Measurements from ENCODE around the gene IL17RE.

DNA sequence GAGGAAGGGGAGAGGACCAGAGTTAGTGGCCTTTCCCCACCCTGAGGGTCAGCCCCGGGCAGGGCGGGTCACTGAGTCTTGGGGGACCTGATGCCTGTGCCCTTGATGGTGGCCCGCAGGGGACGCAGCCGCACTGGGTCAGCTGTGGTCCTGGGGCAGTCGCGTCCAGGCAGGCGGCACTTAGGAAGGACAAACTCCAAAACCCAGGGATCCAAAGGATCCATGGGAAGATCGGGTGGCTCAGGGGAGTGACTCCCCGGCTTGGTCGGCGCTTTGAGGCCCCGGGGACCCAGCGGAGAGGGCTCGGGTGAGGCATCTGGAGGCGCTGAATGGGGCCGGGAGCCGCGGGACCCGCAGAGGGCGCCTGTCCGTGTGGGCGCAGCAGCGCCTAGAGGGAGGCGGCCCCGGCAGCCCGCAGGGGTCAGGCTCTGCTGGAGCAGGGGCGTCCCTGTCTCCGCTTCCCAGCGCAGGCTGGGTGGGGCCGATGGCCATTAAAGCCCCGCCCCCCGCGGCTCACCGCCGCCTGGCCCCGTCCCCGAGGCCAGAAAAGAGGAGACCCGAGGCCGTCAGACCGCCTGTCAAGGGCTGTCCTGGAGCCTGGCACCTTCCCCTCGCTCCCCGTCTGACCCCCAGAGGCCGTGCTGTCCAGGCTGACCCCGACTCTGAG lies 40.1 kb upstream of the IL17RE start:
- TF ChIP-seq, protein P1, sequence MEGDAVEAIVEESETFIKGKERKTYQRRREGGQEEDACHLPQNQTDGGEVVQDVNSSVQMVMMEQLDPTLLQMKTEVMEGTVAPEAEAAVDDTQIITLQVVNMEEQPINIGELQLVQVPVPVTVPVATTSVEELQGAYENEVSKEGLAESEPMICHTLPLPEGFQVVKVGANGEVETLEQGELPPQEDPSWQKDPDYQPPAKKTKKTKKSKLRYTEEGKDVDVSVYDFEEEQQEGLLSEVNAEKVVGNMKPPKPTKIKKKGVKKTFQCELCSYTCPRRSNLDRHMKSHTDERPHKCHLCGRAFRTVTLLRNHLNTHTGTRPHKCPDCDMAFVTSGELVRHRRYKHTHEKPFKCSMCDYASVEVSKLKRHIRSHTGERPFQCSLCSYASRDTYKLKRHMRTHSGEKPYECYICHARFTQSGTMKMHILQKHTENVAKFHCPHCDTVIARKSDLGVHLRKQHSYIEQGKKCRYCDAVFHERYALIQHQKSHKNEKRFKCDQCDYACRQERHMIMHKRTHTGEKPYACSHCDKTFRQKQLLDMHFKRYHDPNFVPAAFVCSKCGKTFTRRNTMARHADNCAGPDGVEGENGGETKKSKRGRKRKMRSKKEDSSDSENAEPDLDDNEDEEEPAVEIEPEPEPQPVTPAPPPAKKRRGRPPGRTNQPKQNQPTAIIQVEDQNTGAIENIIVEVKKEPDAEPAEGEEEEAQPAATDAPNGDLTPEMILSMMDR (IDR thresholded peaks at IDR 0.05) = peak in 1 of 3 donors; percentile 15
- no peak for TF ChIP-seq POLR2A (IDR thresholded peaks at IDR 0.05)

Data from lower leg skin (tissue), 3 donors.